Bronchial epithelial cell (primary cell): ENCODE results near the gene ABCF3. TPM values are rescaled to one million over a fixed set of nuclear protein-coding genes. Genes with fewer than 3 reads are reported as not detected.

Experiments used
- DNase-seq: peaks from one replicate; pipeline ENCODE4 v3.0.0-alpha.2; 2010; ENCODE audit warnings: low read depth
- FAIRE-seq: peaks from 2 replicates; lab custom pipeline; 2011; peaks lifted over from hg19 to GRCh38; lab: Jason Lieb, UNC
- H3K27me3 ChIP-seq: 2 replicates; pipeline ENCODE4 v1.5.1; 2011; ENCODE audit warnings: low read length; ENCODE audit not compliant: control insufficient read depth, insufficient read depth
- H3K36me3 ChIP-seq: 2 replicates; pipeline ENCODE4 v1.5.1; 2011; ENCODE audit warnings: low read length; ENCODE audit not compliant: control insufficient read depth, insufficient read depth
- H3K4me3 ChIP-seq: 2 replicates; pipeline ENCODE4 v1.5.1; 2011; ENCODE audit warnings: mild to moderate bottlenecking, low read depth, low read length, control low read depth
- total RNA-seq: library from RNA; depleted of rRNA; stranded (reverse); fragments of >200 nt; gene quantifications from 2 replicates; pipeline ENCODE4 v1.2.1, GENCODE V29; 2014
- TF ChIP-seq, protein P1 (sequence below): IDR thresholded peaks from 2 replicates; pipeline ENCODE4 v1.5.1; 2011; ENCODE audit warnings: mild to moderate bottlenecking, moderate library complexity, low read length, control low read depth, inconsistent platforms; ENCODE audit not compliant: insufficient read depth, severe bottlenecking

ABCF3 gene
- total RNA-seq, 1 donor from 2014 or later = 40.0 TPM

DNA sequence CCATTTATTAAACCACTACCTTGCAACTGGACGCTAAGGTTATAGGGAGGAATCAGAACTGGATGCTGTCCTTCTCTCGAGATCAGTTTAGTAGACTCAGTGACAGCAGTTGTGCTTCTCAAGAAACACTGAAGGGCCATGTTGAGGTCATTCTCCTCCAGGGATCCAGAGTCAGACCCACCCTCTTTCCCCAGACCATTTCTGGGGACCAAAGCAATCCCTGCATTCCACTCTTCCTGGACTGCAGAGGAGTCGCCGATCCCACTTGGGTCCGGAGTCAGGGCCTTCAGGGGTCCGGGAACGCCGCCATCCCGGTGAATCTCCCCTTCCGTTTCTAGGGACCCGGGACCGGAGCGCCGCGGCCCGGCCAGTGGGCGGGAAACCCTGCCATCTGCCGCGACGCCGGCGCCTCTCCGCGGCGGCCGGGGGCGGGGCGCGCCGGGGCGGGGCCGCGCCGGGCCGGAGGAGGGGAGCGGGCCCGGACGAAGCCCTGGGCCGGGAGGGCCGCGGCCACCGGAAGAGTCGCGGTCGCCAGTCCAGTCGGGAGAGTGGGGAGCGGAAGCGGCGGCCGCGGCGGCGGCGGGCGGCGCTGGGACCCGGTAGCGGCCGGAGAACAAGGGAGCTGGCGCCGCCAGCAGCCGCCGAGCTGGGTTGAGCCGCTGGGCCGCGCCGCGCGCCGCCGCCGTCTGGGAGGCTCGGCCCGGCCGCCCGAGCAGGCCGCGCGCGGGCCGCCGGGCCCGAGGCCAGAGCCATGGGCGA lies 30.9 kb upstream of the ABCF3 start, which contains the start of gene DVL3:
Gene DVL3 (plus strand): TSS at position 493 of the 759 bp plus-strand sequence. CDS start 259 bp downstream, at position 752.
- DNase-seq (no peak), FAIRE-seq (no peak)
- Histone ChIP-seq H3K27me3 (no peaks in the 10 kb centered on the region), H3K4me3 (peak within 1 kb of the TSS; percentile 89), H3K36me3 (no peaks in the 10 kb centered on the region)
- TF ChIP-seq, protein P1, sequence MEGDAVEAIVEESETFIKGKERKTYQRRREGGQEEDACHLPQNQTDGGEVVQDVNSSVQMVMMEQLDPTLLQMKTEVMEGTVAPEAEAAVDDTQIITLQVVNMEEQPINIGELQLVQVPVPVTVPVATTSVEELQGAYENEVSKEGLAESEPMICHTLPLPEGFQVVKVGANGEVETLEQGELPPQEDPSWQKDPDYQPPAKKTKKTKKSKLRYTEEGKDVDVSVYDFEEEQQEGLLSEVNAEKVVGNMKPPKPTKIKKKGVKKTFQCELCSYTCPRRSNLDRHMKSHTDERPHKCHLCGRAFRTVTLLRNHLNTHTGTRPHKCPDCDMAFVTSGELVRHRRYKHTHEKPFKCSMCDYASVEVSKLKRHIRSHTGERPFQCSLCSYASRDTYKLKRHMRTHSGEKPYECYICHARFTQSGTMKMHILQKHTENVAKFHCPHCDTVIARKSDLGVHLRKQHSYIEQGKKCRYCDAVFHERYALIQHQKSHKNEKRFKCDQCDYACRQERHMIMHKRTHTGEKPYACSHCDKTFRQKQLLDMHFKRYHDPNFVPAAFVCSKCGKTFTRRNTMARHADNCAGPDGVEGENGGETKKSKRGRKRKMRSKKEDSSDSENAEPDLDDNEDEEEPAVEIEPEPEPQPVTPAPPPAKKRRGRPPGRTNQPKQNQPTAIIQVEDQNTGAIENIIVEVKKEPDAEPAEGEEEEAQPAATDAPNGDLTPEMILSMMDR = no peak

DNA sequence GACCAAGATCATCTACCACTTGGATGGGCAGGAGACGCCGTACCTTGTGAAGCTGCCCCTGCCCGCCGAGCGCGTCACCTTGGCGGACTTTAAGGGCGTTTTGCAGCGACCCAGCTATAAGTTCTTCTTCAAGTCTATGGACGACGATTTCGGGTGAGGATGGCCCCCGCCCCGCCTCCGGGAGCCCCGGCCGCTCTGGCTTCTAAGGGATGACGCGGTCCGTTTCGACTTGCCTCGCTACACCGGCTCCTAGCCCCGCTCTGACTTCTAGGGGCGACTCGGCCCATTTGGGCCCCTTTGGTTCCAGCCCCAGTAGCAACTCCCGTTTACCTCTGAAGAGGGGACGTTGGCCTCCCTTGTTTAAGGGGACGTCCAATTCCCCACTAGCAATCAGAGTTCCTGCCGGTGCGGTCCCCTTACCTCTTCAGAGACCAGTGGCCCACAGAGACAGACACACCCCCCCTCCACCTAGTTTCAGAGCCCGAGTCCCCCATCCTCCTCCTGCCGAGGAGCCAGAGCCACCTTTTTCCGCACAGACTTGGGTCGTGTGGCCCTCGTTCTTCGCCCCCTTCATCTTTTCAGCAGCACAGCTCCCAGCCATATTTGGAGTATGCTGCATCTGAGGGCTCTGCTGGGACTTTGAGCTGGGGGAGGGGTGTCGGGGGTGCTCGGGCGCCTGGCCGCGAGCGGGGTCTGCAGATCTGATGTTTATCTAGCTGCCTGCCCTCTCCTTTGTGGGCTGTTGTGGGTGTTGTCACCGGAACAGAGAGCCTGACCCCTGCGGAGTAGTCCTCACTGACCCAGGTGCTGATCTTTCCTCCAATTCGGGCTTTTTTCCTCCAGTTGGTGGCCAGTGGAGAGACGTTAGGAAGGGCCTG lies 30.1 kb upstream of the ABCF3 start:
- Histone ChIP-seq H3K36me3 (no peaks in the 10 kb centered on the region), H3K27me3 (no peaks in the 10 kb centered on the region), H3K4me3 (peak overlapping the region; percentile 89)
- no peak for FAIRE-seq
- TF ChIP-seq, protein P1 = no peak
- no peak for DNase-seq

DNA sequence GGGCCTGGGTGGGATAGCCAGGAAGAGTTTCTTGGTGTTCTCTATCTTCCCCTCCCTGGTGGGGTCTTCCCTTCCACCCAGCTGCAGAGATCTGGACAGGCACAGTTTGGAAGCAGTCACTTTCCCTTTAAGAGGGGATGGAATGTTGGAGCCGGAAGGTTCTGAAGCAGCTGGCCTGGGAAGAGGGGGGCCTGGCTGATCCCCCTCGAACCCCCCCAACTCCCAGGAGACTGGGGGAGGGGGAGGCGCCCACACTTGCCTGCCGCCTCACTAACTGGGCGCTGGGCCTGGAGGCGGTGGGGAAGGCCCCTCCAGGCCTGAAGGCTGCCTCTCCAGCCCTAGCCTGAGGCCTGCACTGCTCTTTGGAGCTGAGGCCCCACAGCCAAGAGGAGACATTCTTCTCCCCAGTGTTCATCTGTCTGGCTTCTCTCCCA lies 29.5 kb upstream of the ABCF3 start:
- FAIRE-seq = no peak
- TF ChIP-seq, protein P1 = no peak
- no peak for DNase-seq
- H3K27me3 ChIP-seq = no peaks in the 10 kb centered on the region
- H3K36me3 ChIP-seq = no peaks in the 10 kb centered on the region
- H3K4me3 ChIP-seq = peak overlapping the region; percentile 89

DNA sequence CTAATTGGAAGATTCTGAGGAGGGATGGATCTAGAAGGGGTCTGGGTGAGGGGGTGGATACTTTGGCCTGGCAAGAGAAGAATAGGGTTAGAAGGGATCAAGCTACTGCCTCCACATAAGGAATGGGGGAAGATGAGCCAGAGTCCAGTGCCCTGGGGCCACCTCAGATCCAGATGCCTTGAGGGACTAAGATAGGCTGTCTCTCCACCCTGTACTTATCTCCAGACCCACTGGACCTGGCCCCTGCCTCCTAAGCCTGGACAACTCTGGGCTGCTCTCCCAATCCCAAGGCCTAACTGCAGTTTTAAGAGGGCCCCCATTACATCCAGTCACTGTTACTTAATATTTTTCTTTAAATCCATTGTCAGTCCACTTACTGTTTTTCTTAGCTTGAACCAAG lies 28.8 kb upstream of the ABCF3 start:
- TF ChIP-seq, protein P1 = no peak
- Histone ChIP-seq H3K27me3 (no peaks in the 10 kb centered on the region), H3K36me3 (no peaks in the 10 kb centered on the region), H3K4me3 (peak overlapping the region; percentile 89)
- no peak for DNase-seq
- FAIRE-seq = no peak

DNA sequence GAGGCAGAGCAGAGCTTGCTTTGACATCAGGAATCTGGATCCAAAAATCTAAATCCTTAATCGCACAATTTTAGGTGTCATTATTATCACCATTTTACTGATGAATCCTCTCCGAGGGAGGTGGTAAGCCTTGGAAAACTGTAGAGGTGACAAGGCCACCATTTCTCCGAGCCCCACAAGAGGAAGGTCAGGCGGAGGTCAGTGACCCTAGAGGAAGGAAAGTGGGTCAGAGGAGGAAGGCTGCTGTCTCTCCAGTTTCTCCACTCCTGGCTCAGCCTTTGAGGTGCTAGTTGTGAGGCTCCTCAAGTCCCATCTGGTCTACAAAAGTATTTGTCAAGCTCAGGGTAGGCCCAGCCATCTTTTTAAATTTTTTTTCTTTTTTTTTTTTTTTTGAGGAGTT lies 27.6 kb upstream of the ABCF3 start:
- TF ChIP-seq, protein P1 = no peak

More for the DNA sequence above, 27.6 kb upstream of the ABCF3 start:
- peaks cover 1% of the 10 kb centered on the region for H3K36me3 ChIP-seq
- H3K27me3 ChIP-seq = no peaks in the 10 kb centered on the region
- FAIRE-seq (no peak), DNase-seq (no peak)
- H3K4me3 ChIP-seq = no peak overlapping the region
